ENCODE measurements around the gene TTC9.

DNA sequence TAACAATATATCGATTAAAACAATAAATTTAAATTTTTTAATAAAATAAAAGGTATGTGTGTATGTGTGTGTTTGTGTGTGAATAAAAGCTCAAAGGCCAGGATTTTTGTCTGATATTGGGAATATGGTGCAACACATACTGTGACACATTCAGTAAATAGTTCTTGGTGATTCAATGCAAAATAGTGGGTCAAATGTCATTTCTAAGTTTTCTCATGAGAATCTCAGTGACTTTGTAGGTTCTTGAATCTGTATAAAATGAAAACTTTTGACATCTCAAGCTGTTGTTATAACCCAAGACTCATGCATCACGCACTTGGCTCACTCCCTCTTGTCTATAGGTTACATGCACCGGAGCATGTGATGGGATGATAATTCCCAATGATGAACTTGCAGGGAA is 25.1 kb upstream of the TTC9 start:
- TF ChIP-seq, protein P1, sequence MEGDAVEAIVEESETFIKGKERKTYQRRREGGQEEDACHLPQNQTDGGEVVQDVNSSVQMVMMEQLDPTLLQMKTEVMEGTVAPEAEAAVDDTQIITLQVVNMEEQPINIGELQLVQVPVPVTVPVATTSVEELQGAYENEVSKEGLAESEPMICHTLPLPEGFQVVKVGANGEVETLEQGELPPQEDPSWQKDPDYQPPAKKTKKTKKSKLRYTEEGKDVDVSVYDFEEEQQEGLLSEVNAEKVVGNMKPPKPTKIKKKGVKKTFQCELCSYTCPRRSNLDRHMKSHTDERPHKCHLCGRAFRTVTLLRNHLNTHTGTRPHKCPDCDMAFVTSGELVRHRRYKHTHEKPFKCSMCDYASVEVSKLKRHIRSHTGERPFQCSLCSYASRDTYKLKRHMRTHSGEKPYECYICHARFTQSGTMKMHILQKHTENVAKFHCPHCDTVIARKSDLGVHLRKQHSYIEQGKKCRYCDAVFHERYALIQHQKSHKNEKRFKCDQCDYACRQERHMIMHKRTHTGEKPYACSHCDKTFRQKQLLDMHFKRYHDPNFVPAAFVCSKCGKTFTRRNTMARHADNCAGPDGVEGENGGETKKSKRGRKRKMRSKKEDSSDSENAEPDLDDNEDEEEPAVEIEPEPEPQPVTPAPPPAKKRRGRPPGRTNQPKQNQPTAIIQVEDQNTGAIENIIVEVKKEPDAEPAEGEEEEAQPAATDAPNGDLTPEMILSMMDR (conservative IDR thresholded peaks at IDR 0.05; ENCODE audit: low read depth in 2 of 2), result no peak
- TF ChIP-seq ZNF114 (CRISPR knock-in tag; IDR thresholded peaks at IDR 0.05) (no peak), CREB1 (CRISPR knock-in tag; IDR thresholded peaks at IDR 0.05; ENCODE audit: low read depth) (no peak), EZH2 (IDR thresholded peaks at IDR 0.05; ENCODE audit: low read depth, unreplicated experiment) (no peak), NANOG (IDR thresholded peaks at IDR 0.05; ENCODE audit: borderline replicate concordance) (no peak), POLR2AphosphoS5 (IDR thresholded peaks at IDR 0.05; ENCODE audit: low read depth) (no peak), JUNB (IDR thresholded peaks at IDR 0.05; ENCODE audit: unreplicated experiment) (no peak), ZNF331 (CRISPR knock-in tag; IDR thresholded peaks at IDR 0.05; ENCODE audit: low read depth) (no peak), EZH2phosphoT487 (IDR thresholded peaks at IDR 0.05; ENCODE audit: unreplicated experiment) (no peak), REST (IDR thresholded peaks at IDR 0.05; ENCODE audit: unreplicated experiment) (no peak), STAT1 (IDR thresholded peaks at IDR 0.05; ENCODE audit: unreplicated experiment) (no peak)
